CD4-positive, alpha-beta T cell treated with Interleukin-1 beta for 1 hour (primary cell): ENCODE measurements around the gene LASP1NB.
"Not testable (repeated sequence)": the region's sequence is repeated elsewhere in the genome, so short reads cannot be mapped to it uniquely, and the experiment has no call there.

Source experiments
- DNase-seq, 2 donors: peaks; one replicate each; pipeline ENCODE4 v3.0.0-alpha.2; 2020 to 2022

LASP1NB gene

DNA sequence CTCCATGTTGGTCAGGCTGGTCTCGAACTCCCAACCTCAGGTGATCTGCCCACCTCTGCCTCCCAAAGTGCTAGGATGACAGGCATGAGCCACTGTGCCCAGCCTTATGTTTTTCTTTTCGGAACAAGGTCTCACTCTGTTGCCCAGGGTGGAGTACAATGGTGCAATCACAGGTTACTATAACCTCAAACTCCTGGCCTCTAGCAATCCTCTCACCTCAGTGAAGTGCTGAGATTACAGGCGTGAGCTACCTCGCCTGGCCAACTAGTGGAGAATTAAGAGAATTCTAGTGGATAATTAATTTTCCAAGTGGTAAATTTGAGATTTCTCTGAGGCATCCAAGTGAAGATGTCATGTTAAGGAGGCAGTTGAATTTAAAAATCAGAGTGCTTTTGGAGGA lies 44.7 kb downstream of the LASP1NB start:
- DNase-seq: no peak

DNA sequence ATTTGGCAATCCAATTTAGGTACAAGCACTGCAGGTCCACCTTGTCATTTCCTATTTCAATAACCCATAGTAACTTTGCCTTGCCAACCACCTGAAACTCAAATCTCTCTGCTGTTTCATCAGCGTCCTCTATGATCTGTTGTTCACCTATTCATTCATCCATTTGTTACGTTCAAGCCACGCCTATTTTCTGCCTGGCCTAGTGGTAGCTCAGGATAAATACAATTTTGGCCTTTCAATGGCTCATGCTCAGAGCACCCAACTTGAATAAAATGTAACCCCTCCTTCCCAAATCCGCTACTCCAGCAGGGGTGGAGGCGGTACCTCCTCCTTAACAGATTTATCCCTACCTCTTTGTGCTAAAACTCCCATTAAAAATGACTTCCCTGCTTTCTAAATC lies 45.4 kb downstream of the LASP1NB start:
- no peak for DNase-seq

- not testable (repeated sequence) for DNase-seq
These were observed 50.8 kb downstream of the LASP1NB start for GRCh38 chr17:38976187-38976551.

- DNase-seq: no peak
These were observed 52.8 kb downstream of the LASP1NB start for GRCh38 chr17:38978180-38978579.
